ENCODE measurements around the gene CEMIP. TPM values are rescaled to one million over a fixed set of nuclear protein-coding genes. Genes with fewer than 3 reads are reported as not detected.

Gene CEMIP
- total RNA-seq, 1 experiment from 2014 or later: 0.68 TPM

GRCh38 chr15:80890341-80891005 is 111.3 kb downstream of the CEMIP start:
- no peak for DNase-seq (ENCODE audit: low spot score)

GRCh38 chr15:80891006-80891405 is 111.8 kb downstream of the CEMIP start:
- DNase-seq (ENCODE audit: low spot score): no peak

GRCh38 chr15:80892414-80892813 is 113.2 kb downstream of the CEMIP start:
- no peak for DNase-seq (ENCODE audit: low spot score)

- no peak for DNase-seq (ENCODE audit: low spot score)
Measured at GRCh38 chr15:80893777-80894176, 114.6 kb downstream of the CEMIP start.

- DNase-seq (ENCODE audit: low spot score): no peak
Measured at GRCh38 chr15:80895091-80895490, 115.9 kb downstream of the CEMIP start.

GRCh38 chr15:80895965-80896364 is 116.8 kb downstream of the CEMIP start:
- no peak for DNase-seq (ENCODE audit: low spot score)

GRCh38 chr15:80898040-80898439 is 118.9 kb downstream of the CEMIP start:
- DNase-seq (ENCODE audit: low spot score): no peak

GRCh38 chr15:80902298-80902801 is 123.2 kb downstream of the CEMIP start:
- no peak for DNase-seq (ENCODE audit: low spot score)

- DNase-seq (ENCODE audit: low spot score): no peak
Measured at GRCh38 chr15:80904998-80905397, 125.8 kb downstream of the CEMIP start.

- peak; percentile 65 for DNase-seq (ENCODE audit: low spot score)
Measured at GRCh38 chr15:80906159-80906766, 127.1 kb downstream of the CEMIP start.

- DNase-seq (ENCODE audit: low spot score): no peak
Measured at GRCh38 chr15:80911821-80912220, 132.7 kb downstream of the CEMIP start.

- DNase-seq (ENCODE audit: low spot score): no peak
Measured at GRCh38 chr15:80912673-80913072, 133.5 kb downstream of the CEMIP start.

- no peak for DNase-seq (ENCODE audit: low spot score)
Measured at GRCh38 chr15:80913541-80913940, 134.4 kb downstream of the CEMIP start.

- no peak for DNase-seq (ENCODE audit: low spot score)
Measured at GRCh38 chr15:80915472-80915871, 136.3 kb downstream of the CEMIP start.

GRCh38 chr15:80916056-80916455 is 136.9 kb downstream of the CEMIP start:
- DNase-seq (ENCODE audit: low spot score): no peak

- DNase-seq (ENCODE audit: low spot score): no peak
Measured at GRCh38 chr15:80918196-80918783, 139.1 kb downstream of the CEMIP start.

- no peak for DNase-seq (ENCODE audit: low spot score)
Measured at GRCh38 chr15:80920271-80920699, 141.1 kb downstream of the CEMIP start.

- DNase-seq (ENCODE audit: low spot score): no peak
Measured at GRCh38 chr15:80921736-80922410, 142.7 kb downstream of the CEMIP start.

- DNase-seq (ENCODE audit: low spot score): no peak
Measured at GRCh38 chr15:80923668-80924067, 144.5 kb downstream of the CEMIP start.

GRCh38 chr15:80924278-80924677 is 145.1 kb downstream of the CEMIP start:
- DNase-seq (ENCODE audit: low spot score): no peak

- DNase-seq (ENCODE audit: low spot score): no peak
Measured at GRCh38 chr15:80925597-80926059, 146.5 kb downstream of the CEMIP start.

GRCh38 chr15:80926126-80926525 is 147.0 kb downstream of the CEMIP start:
- no peak for DNase-seq (ENCODE audit: low spot score)

Measured in H4 (cell line).